GM12801 (cell line): ENCODE data around the gene SLC36A2.

Experiments
- CTCF ChIP-seq: IDR thresholded peaks from one replicate; pipeline ENCODE4 v1.5.1; 2011; ENCODE audit warnings: control low read depth; ENCODE audit not compliant: insufficient read length; ENCODE audit errors: extremely low read depth

The SLC36A2 gene

GRCh38 chr5:151345808-151346478 is 1.4 kb downstream of the SLC36A2 start:
- no peak for TF ChIP-seq CTCF

GRCh38 chr5:151345187-151345807 is 2.1 kb downstream of the SLC36A2 start:
- TF ChIP-seq CTCF, result no peak

- TF ChIP-seq CTCF, result no peak
Observed at GRCh38 chr5:151344088-151344487, 3.3 kb downstream of the SLC36A2 start.

GRCh38 chr5:151340004-151340403 is 7.4 kb downstream of the SLC36A2 start:
- TF ChIP-seq CTCF, result no peak

GRCh38 chr5:151338734-151339133 is 8.6 kb downstream of the SLC36A2 start:
- TF ChIP-seq CTCF, result no peak

- TF ChIP-seq CTCF, result no peak
Observed at GRCh38 chr5:151332857-151333256, 14.5 kb downstream of the SLC36A2 start.

- TF ChIP-seq CTCF, result no peak
Observed at GRCh38 chr5:151328734-151329133, 18.6 kb downstream of the SLC36A2 start.
